ENCODE results near the gene RASA2. TPM values are rescaled to one million over a fixed set of nuclear protein-coding genes. Genes with fewer than 3 reads are reported as not detected.

Gene RASA2
- total RNA-seq, 1 donor from 2014 or later, result 21.5 TPM

DNA sequence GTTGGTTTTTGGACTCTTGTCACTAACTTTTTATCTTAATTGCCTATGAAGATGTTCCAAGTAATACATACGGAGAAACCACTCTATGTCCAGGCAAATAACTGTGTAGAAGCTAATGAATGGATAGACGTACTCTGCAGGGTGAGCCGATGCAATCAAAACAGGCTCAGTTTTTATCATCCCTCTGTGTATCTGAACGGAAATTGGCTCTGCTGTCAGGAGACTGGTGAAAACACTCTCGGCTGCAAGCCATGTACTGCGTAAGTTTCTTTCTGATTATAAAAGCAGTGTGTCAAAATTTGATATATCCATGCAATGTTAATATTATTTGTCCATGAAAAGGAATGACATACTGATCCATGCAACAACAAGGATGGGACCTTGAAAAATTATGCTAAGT lies 121.6 kb downstream of the RASA2 start:
- Mint-ChIP-seq H3K27me3 (no peaks in the 10 kb centered on the region), H3K36me3 (ENCODE audit: insufficient read depth) (peaks cover 19% of the 10 kb centered on the region)

GRCh38 chr3:141610939-141611338 lies 124.1 kb downstream of the RASA2 start:
- Mint-ChIP-seq H3K4me1 (ENCODE audit: low read depth) (no peaks in the 10 kb centered on the region), H3K27me3 (no peaks in the 10 kb centered on the region), H3K9me3 (ENCODE audit: low read depth) (no peaks in the 10 kb centered on the region), H3K36me3 (ENCODE audit: insufficient read depth) (peaks cover 17% of the 10 kb centered on the region), H3K4me3 (ENCODE audit: low read depth) (no peak overlapping the region), H3K27ac (no peak overlapping the region)
- DNase-seq (ENCODE audit: low spot score, unreplicated experiment), result no peak
- TF ChIP-seq, protein P1, sequence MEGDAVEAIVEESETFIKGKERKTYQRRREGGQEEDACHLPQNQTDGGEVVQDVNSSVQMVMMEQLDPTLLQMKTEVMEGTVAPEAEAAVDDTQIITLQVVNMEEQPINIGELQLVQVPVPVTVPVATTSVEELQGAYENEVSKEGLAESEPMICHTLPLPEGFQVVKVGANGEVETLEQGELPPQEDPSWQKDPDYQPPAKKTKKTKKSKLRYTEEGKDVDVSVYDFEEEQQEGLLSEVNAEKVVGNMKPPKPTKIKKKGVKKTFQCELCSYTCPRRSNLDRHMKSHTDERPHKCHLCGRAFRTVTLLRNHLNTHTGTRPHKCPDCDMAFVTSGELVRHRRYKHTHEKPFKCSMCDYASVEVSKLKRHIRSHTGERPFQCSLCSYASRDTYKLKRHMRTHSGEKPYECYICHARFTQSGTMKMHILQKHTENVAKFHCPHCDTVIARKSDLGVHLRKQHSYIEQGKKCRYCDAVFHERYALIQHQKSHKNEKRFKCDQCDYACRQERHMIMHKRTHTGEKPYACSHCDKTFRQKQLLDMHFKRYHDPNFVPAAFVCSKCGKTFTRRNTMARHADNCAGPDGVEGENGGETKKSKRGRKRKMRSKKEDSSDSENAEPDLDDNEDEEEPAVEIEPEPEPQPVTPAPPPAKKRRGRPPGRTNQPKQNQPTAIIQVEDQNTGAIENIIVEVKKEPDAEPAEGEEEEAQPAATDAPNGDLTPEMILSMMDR (IDR thresholded peaks at IDR 0.05; ENCODE audit: unreplicated experiment), result no peak

More for the DNA sequence above, 121.6 kb downstream of the RASA2 start:
- TF ChIP-seq, protein P1 (IDR thresholded peaks at IDR 0.05; ENCODE audit: unreplicated experiment), result no peak
- no peak for DNase-seq (ENCODE audit: low spot score, unreplicated experiment)
- Mint-ChIP-seq H3K27ac (no peak overlapping the region), H3K4me3 (ENCODE audit: low read depth) (no peak overlapping the region), H3K4me1 (ENCODE audit: low read depth) (no peaks in the 10 kb centered on the region), H3K9me3 (ENCODE audit: low read depth) (peaks cover 2% of the 10 kb centered on the region)

DNA sequence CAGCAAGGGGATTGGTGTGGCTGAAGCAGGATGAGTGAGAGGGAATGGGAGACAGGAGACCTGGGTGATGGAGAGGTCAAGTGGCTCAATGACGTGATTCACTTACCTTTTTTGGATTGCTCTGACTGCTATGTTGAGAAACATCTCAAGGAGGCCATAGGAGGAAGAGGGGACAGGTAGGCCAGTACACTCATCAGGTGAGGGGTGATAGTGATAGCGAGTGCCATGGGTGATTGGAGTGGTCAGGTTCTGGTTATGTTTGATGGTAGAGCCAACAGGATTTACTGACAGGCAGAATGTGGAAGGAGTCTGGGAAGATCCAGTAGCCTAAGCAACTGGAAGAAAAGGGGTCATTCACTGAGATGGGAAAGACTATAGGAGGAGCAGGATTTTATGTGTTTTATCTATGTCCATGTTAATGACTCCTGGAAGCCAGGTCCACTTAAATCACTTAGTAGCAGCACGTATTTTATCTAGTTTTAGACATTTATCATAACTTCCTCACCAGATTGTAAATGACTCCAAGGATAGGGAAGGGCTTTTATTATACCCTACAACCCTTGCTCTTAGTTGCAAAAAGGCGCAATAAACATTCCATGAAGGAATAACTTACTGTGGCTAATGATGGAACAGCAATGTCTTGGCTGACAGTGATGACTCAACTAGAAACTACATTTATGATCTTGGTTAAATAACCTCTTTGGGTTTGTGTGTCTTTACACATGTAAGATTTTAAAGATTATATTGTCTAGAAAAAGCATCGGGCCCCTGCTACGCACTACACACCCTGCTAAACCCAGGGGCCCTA lies 131.5 kb downstream of the RASA2 start:
- DNase-seq (ENCODE audit: low spot score, unreplicated experiment), result no peak
- H3K4me3 Mint-ChIP-seq (ENCODE audit: low read depth), result no peak overlapping the region
- peaks cover 3% of the 10 kb centered on the region for H3K4me1 Mint-ChIP-seq (ENCODE audit: low read depth)
- no peak overlapping the region for H3K27ac Mint-ChIP-seq
- H3K27me3 Mint-ChIP-seq, result no peaks in the 10 kb centered on the region
- TF ChIP-seq, protein P1 (IDR thresholded peaks at IDR 0.05; ENCODE audit: unreplicated experiment), result no peak
- H3K36me3 Mint-ChIP-seq (ENCODE audit: insufficient read depth), result peaks cover 14% of the 10 kb centered on the region
- peaks cover 3% of the 10 kb centered on the region for H3K9me3 Mint-ChIP-seq (ENCODE audit: low read depth)

DNA sequence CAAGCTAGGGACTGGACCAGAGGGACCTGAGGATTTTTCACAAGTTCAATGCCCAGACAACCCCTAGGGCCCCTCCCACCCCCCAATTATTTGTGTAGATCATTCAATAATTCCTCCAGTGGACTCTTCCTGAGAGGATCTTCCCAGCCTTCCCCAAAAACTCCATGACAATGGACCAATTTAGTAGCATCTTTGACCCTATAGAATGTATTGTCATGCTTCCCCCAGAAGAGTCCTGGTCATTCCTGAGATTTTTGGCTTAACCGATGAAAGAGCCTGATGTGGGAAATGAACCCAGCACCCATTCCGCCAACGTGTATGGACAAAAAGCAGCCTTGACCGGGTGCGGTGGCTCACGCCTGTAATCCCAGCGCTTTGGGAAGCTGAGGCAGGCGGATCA lies 132.1 kb downstream of the RASA2 start:
- Mint-ChIP-seq H3K9me3 (ENCODE audit: low read depth) (peaks cover 3% of the 10 kb centered on the region), H3K27ac (no peak overlapping the region), H3K27me3 (no peaks in the 10 kb centered on the region), H3K36me3 (ENCODE audit: insufficient read depth) (peaks cover 14% of the 10 kb centered on the region), H3K4me3 (ENCODE audit: low read depth) (no peak overlapping the region), H3K4me1 (ENCODE audit: low read depth) (peaks cover 3% of the 10 kb centered on the region)
- TF ChIP-seq, protein P1 (IDR thresholded peaks at IDR 0.05; ENCODE audit: unreplicated experiment), result no peak
- DNase-seq (ENCODE audit: low spot score, unreplicated experiment), result no peak

GRCh38 chr3:141619450-141619849 lies 132.6 kb downstream of the RASA2 start:
- Mint-ChIP-seq H3K4me1 (ENCODE audit: low read depth) (peaks cover 3% of the 10 kb centered on the region), H3K4me3 (ENCODE audit: low read depth) (no peak overlapping the region), H3K27me3 (no peaks in the 10 kb centered on the region), H3K27ac (no peak overlapping the region), H3K9me3 (ENCODE audit: low read depth) (peaks cover 3% of the 10 kb centered on the region), H3K36me3 (ENCODE audit: insufficient read depth) (peaks cover 13% of the 10 kb centered on the region)
- no peak for DNase-seq (ENCODE audit: low spot score, unreplicated experiment)
- TF ChIP-seq, protein P1 (IDR thresholded peaks at IDR 0.05; ENCODE audit: unreplicated experiment), result no peak

All from progenitor cell of endocrine pancreas (in vitro differentiated cells).